ENCODE measurements around the gene SPOCK1. TPM values are rescaled to one million over a fixed set of nuclear protein-coding genes. Genes with fewer than 3 reads are reported as not detected.

The SPOCK1 gene
- total RNA-seq, 1 donor from 2014 or later: 900 TPM

- Mint-ChIP-seq H3K4me3 (ENCODE audit: unreplicated experiment) (no peak overlapping the region), H3K4me1 (ENCODE audit: unreplicated experiment) (peaks cover 44% of the 10 kb centered on the region), H3K9me3 (ENCODE audit: unreplicated experiment) (no peaks in the 10 kb centered on the region), H3K36me3 (ENCODE audit: unreplicated experiment) (peaks cover 7% of the 10 kb centered on the region), H3K27ac (ENCODE audit: unreplicated experiment) (no peak overlapping the region), H3K27me3 (ENCODE audit: unreplicated experiment) (peaks cover 2% of the 10 kb centered on the region)
- peak; percentile 11 for DNase-seq (ENCODE audit: extremely low spot score, unreplicated experiment)
- TF ChIP-seq, protein P1, sequence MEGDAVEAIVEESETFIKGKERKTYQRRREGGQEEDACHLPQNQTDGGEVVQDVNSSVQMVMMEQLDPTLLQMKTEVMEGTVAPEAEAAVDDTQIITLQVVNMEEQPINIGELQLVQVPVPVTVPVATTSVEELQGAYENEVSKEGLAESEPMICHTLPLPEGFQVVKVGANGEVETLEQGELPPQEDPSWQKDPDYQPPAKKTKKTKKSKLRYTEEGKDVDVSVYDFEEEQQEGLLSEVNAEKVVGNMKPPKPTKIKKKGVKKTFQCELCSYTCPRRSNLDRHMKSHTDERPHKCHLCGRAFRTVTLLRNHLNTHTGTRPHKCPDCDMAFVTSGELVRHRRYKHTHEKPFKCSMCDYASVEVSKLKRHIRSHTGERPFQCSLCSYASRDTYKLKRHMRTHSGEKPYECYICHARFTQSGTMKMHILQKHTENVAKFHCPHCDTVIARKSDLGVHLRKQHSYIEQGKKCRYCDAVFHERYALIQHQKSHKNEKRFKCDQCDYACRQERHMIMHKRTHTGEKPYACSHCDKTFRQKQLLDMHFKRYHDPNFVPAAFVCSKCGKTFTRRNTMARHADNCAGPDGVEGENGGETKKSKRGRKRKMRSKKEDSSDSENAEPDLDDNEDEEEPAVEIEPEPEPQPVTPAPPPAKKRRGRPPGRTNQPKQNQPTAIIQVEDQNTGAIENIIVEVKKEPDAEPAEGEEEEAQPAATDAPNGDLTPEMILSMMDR (IDR thresholded peaks at IDR 0.05): no peak
These were observed 182.8 kb downstream of the SPOCK1 start for GRCh38 chr5:137316346-137316736.

DNA sequence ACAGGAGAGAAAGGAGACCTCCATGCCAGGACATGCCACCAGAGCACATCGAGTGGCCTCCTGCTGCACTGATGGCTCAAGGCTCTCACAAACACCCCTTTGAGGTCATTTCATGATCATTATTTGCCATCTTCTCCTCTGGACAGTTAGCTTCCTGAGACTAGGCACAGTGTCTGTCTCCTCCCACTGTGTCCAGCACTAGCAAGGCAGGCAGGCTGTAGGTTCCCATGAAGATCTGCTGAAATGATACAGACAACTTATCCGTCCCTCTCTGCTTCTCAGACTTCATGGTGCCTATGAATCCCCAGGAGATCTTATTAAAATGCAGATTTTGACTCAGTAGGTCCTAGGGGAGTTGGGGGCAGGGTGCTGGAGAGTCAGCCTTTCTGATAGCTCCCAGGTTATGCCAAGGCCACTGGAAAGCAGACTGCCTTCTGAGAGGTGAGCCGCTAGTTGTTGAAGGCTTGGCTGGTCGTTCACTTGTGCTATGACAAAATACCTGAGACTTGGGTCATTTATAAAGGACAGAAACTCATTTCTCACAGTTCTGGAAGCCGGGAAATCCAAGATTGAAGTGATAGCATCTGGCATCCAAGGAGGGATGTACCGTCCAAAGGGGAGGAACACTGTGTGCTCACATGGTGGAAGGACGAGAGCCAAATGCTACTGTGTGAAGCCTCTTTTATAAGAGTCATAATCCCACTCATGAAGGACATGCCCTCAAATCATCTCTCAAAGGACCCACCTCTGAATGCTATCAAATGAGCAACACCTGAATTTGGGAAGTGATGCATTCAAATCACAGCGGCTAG is 183.4 kb downstream of the SPOCK1 start:
- peaks cover 47% of the 10 kb centered on the region for H3K4me1 Mint-ChIP-seq (ENCODE audit: unreplicated experiment)
- peaks cover 2% of the 10 kb centered on the region for H3K27me3 Mint-ChIP-seq (ENCODE audit: unreplicated experiment)
- peak; percentile 23 for DNase-seq (ENCODE audit: extremely low spot score, unreplicated experiment)
- no peak overlapping the region for H3K27ac Mint-ChIP-seq (ENCODE audit: unreplicated experiment)
- H3K36me3 Mint-ChIP-seq (ENCODE audit: unreplicated experiment): peaks cover under 1% of the 10 kb centered on the region
- TF ChIP-seq, protein P1 (IDR thresholded peaks at IDR 0.05): no peak
- H3K4me3 Mint-ChIP-seq (ENCODE audit: unreplicated experiment): no peak overlapping the region
- no peaks in the 10 kb centered on the region for H3K9me3 Mint-ChIP-seq (ENCODE audit: unreplicated experiment)

GRCh38 chr5:137315109-137315508 is 184.0 kb downstream of the SPOCK1 start:
- H3K27me3 Mint-ChIP-seq (ENCODE audit: unreplicated experiment): peaks cover 2% of the 10 kb centered on the region
- H3K27ac Mint-ChIP-seq (ENCODE audit: unreplicated experiment): no peak overlapping the region
- no peak for DNase-seq (ENCODE audit: extremely low spot score, unreplicated experiment)
- peaks cover 47% of the 10 kb centered on the region for H3K4me1 Mint-ChIP-seq (ENCODE audit: unreplicated experiment)
- H3K36me3 Mint-ChIP-seq (ENCODE audit: unreplicated experiment): no peaks in the 10 kb centered on the region
- TF ChIP-seq, protein P1 (IDR thresholded peaks at IDR 0.05): no peak
- no peak overlapping the region for H3K4me3 Mint-ChIP-seq (ENCODE audit: unreplicated experiment)
- H3K9me3 Mint-ChIP-seq (ENCODE audit: unreplicated experiment): no peaks in the 10 kb centered on the region

- peaks cover 2% of the 10 kb centered on the region for H3K27me3 Mint-ChIP-seq (ENCODE audit: unreplicated experiment)
- H3K9me3 Mint-ChIP-seq (ENCODE audit: unreplicated experiment): no peaks in the 10 kb centered on the region
- no peak overlapping the region for H3K4me3 Mint-ChIP-seq (ENCODE audit: unreplicated experiment)
- TF ChIP-seq, protein P1 (IDR thresholded peaks at IDR 0.05): no peak
- no peak overlapping the region for H3K27ac Mint-ChIP-seq (ENCODE audit: unreplicated experiment)
- peak; percentile 51 for DNase-seq (ENCODE audit: extremely low spot score, unreplicated experiment)
- H3K36me3 Mint-ChIP-seq (ENCODE audit: unreplicated experiment): no peaks in the 10 kb centered on the region
- peaks cover 54% of the 10 kb centered on the region for H3K4me1 Mint-ChIP-seq (ENCODE audit: unreplicated experiment)
These were observed 185.5 kb downstream of the SPOCK1 start for GRCh38 chr5:137313526-137314175.

GRCh38 chr5:137312011-137312410 is 187.1 kb downstream of the SPOCK1 start:
- H3K4me3 Mint-ChIP-seq (ENCODE audit: unreplicated experiment): no peak overlapping the region
- peak; percentile 19 for DNase-seq (ENCODE audit: extremely low spot score, unreplicated experiment)
- peaks cover 60% of the 10 kb centered on the region for H3K4me1 Mint-ChIP-seq (ENCODE audit: unreplicated experiment)
- TF ChIP-seq, protein P1 (IDR thresholded peaks at IDR 0.05): no peak
- H3K9me3 Mint-ChIP-seq (ENCODE audit: unreplicated experiment): no peaks in the 10 kb centered on the region
- H3K27me3 Mint-ChIP-seq (ENCODE audit: unreplicated experiment): no peaks in the 10 kb centered on the region
- H3K36me3 Mint-ChIP-seq (ENCODE audit: unreplicated experiment): no peaks in the 10 kb centered on the region
- H3K27ac Mint-ChIP-seq (ENCODE audit: unreplicated experiment): no peak overlapping the region

Measured in osteocyte (in vitro differentiated cells).